Measurements from ENCODE around the gene RPS6KA2.

RPS6KA2 gene

GRCh38 chr6:166448432-166448831, 178.6 kb downstream of the RPS6KA2 start:
- TF ChIP-seq, protein P1, sequence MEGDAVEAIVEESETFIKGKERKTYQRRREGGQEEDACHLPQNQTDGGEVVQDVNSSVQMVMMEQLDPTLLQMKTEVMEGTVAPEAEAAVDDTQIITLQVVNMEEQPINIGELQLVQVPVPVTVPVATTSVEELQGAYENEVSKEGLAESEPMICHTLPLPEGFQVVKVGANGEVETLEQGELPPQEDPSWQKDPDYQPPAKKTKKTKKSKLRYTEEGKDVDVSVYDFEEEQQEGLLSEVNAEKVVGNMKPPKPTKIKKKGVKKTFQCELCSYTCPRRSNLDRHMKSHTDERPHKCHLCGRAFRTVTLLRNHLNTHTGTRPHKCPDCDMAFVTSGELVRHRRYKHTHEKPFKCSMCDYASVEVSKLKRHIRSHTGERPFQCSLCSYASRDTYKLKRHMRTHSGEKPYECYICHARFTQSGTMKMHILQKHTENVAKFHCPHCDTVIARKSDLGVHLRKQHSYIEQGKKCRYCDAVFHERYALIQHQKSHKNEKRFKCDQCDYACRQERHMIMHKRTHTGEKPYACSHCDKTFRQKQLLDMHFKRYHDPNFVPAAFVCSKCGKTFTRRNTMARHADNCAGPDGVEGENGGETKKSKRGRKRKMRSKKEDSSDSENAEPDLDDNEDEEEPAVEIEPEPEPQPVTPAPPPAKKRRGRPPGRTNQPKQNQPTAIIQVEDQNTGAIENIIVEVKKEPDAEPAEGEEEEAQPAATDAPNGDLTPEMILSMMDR (IDR thresholded peaks at IDR 0.05; ENCODE audit: control insufficient read depth, extremely low read depth, insufficient read depth): no peak
- no peak overlapping the region for H3K4me3 ChIP-seq (ENCODE audit: low read depth, low read length)
- DNase-seq (ENCODE audit: low read depth): no peak

DNA sequence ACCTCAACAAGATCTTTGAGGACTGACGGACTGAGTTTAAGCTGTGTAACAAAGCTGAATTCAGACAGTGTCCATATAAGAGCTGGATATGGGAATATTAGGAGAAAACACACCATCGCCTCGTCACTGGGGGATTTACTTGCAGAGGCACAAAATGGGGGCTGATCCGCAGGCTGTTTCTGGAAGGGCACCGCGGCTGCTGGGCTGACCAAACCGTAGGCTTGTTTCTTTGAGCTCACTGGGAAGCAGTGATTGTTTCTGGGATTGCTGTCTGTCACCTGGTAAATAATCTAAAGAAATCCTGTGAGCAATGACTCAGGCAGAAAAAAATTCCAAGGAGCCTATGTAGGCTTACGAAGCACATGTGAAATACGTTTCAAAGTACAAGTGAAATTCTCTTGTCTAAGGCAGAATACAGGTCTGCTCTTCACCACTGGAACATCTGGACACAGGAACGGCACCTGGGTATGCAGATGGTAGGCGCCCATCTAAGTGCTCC, 180.4 kb downstream of the RPS6KA2 start:
- TF ChIP-seq, protein P1 (IDR thresholded peaks at IDR 0.05; ENCODE audit: control insufficient read depth, extremely low read depth, insufficient read depth): no peak

GRCh38 chr6:166446146-166446545, 180.9 kb downstream of the RPS6KA2 start:
- no peak for DNase-seq (ENCODE audit: low read depth)
- TF ChIP-seq, protein P1 (IDR thresholded peaks at IDR 0.05; ENCODE audit: control insufficient read depth, extremely low read depth, insufficient read depth): no peak
- H3K4me3 ChIP-seq (ENCODE audit: low read depth, low read length): no peak overlapping the region

More for the DNA sequence above, 180.4 kb downstream of the RPS6KA2 start:
- no peak for DNase-seq (ENCODE audit: low read depth)
- no peak overlapping the region for H3K4me3 ChIP-seq (ENCODE audit: low read depth, low read length)

- no peak overlapping the region for H3K4me3 ChIP-seq (ENCODE audit: low read depth, low read length)
- TF ChIP-seq, protein P1 (IDR thresholded peaks at IDR 0.05; ENCODE audit: control insufficient read depth, extremely low read depth, insufficient read depth): no peak
These were observed 182.6 kb downstream of the RPS6KA2 start for GRCh38 chr6:166444446-166444845.

DNA sequence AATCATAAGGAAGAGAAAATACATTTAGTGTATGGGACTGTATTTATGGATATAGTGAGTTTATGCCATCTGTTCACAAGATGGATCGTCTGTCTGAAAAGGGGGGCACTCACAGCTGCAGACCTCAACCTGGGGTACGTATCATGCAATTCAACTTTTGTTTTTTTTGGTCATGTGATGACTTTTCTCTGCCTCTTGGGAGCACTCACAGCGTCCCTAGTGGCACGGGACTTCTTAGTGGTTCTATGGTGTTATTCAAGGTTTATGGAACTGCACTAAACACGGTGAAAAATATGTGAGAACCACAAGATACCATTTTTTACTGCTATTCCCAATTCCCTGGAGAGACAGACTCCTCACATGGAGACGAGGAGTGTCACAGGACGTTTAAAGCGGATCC, 183.9 kb downstream of the RPS6KA2 start:
- TF ChIP-seq, protein P1 (IDR thresholded peaks at IDR 0.05; ENCODE audit: control insufficient read depth, extremely low read depth, insufficient read depth): no peak
- no peak overlapping the region for H3K4me3 ChIP-seq (ENCODE audit: low read depth, low read length)
- DNase-seq (ENCODE audit: low read depth): no peak

More at GRCh38 chr6:166444446-166444845, 182.6 kb downstream of the RPS6KA2 start:
- DNase-seq (ENCODE audit: low read depth): no peak

- TF ChIP-seq, protein P1 (IDR thresholded peaks at IDR 0.05; ENCODE audit: control insufficient read depth, extremely low read depth, insufficient read depth): no peak
- no peak overlapping the region for H3K4me3 ChIP-seq (ENCODE audit: low read depth, low read length)
- no peak for DNase-seq (ENCODE audit: low read depth)
These were observed 184.8 kb downstream of the RPS6KA2 start for GRCh38 chr6:166442131-166442685.

Measured in LNCaP clone FGC (cell line).